Body of pancreas (tissue), 4 donors: ENCODE results near the gene AKT1S1. TPM values are rescaled to one million over a fixed set of nuclear protein-coding genes. Genes with fewer than 3 reads are reported as not detected.

Source experiments
- ATAC-seq: fragments of 150-250 bp; one replicate; pipeline ENCODE4 v1.9.1; 2016
- DNase-seq, 4 donors: peaks; one replicate each; pipeline ENCODE4 v3.0.0-alpha.2; 2019
- H3K27ac ChIP-seq, 4 donors: fragments of 200-600 bp; sonication (generic); 1 replicate in 3 of 4; 2 replicates in 1 of 4; pipeline versions ENCODE4 v1.5.1 to v1.6.1; 2016 to 2019; ENCODE audit warnings: mild to moderate bottlenecking in 1 of 4, mixed read lengths in 1 of 4, moderate library complexity in 1 of 4
- H3K27me3 ChIP-seq, 2 donors: fragments of 200-600 bp; sonication (generic); one replicate each; pipeline ENCODE4 v1.6.0; 2016; ENCODE audit warnings: mild to moderate bottlenecking in 1 of 2
- H3K36me3 ChIP-seq, 2 donors: fragments of 200-600 bp; sonication (generic); replicated peaks in 1 of 2; 2 replicates each; pipeline ENCODE4 v1.5.1; 2016; ENCODE audit warnings: low read depth in 2 of 2; ENCODE audit not compliant: insufficient read depth in 1 of 2
- H3K4me1 ChIP-seq: fragments of 200-600 bp; sonication (generic); one replicate; pipeline ENCODE4 v1.6.0; 2016
- H3K4me3 ChIP-seq, 2 donors: fragments of 200-600 bp; sonication (generic); 1 replicate in 1 of 2; 2 replicates in 1 of 2; pipeline ENCODE4 v1.5.1; 2016 to 2019
- H3K9me3 ChIP-seq, 3 donors: fragments of 200-600 bp; sonication (generic); 1 replicate in 2 of 3; 2 replicates in 1 of 3; pipeline ENCODE4 v1.5.1; 2016
- POLR2A ChIP-seq, 3 donors: fragments of 450-650 bp; IDR thresholded peaks; one replicate each; pipeline ENCODE4 v1.6.1; 2016; ENCODE audit warnings: antibody characterized with exemption in 3 of 3, mild to moderate bottlenecking in 2 of 3
- WGBS, 2 donors: methylation state at CpG; one replicate each; pipeline ENCODE4 v1.1.5; 2017; 5-methylcytosine and 5-hydroxymethylcytosine counted together
- intact Hi-C: fragments of 100-400 bp; cut with DNase I; formaldehyde crosslinking; loops from one replicate; pipeline ENCODE4 v1.15.1; 2023
- total RNA-seq, 2 donors: library from RNA; depleted of rRNA; stranded (reverse); fragments of >200 nt; gene quantifications; one replicate each; pipeline ENCODE4 v1.1.0, GENCODE V29; 2016
- TF ChIP-seq, protein P1 (sequence below), 7 experiments: fragments of 450-650 bp in 4 of 7; fragments of 200-600 bp in 3 of 7; sonication (generic) in 3 of 7; IDR thresholded peaks; one replicate each; pipeline ENCODE4 v1.5.1; 2016 to 2019; ENCODE audit warnings: antibody characterized with exemption in 7 of 7

AKT1S1 gene
- total RNA-seq, 2 donors from 2014 or later: 7.5 to 20.1 TPM

DNA sequence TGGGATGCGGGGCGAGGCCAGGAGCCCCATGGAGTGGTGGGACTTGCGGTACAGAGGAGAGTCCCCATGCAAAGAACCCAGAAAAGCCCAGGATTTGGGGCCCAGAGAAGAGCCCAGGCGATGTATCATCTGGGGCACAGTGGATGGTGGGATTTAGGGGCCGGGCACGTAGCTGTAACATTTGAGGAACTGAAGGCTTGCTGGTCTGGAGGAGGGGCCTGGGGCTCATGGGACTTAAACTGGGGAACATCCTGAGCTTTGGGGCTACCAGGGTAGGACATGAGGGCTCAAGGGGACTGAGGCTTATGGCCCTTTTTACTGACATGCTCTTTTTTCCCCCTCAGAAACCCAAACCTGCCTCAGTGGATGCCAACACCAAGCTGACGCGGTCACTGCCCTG lies 45.6 kb downstream of the AKT1S1 start:
- TF ChIP-seq, protein P1, sequence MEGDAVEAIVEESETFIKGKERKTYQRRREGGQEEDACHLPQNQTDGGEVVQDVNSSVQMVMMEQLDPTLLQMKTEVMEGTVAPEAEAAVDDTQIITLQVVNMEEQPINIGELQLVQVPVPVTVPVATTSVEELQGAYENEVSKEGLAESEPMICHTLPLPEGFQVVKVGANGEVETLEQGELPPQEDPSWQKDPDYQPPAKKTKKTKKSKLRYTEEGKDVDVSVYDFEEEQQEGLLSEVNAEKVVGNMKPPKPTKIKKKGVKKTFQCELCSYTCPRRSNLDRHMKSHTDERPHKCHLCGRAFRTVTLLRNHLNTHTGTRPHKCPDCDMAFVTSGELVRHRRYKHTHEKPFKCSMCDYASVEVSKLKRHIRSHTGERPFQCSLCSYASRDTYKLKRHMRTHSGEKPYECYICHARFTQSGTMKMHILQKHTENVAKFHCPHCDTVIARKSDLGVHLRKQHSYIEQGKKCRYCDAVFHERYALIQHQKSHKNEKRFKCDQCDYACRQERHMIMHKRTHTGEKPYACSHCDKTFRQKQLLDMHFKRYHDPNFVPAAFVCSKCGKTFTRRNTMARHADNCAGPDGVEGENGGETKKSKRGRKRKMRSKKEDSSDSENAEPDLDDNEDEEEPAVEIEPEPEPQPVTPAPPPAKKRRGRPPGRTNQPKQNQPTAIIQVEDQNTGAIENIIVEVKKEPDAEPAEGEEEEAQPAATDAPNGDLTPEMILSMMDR (IDR thresholded peaks at IDR 0.05): no peak
- no peak for TF ChIP-seq POLR2A (IDR thresholded peaks at IDR 0.05)
- no peaks in the 10 kb centered on the region for H3K27me3 ChIP-seq
- intact Hi-C loops: no loop called here
- no peaks in the 10 kb centered on the region for H3K4me1 ChIP-seq
- no peak overlapping the region for H3K27ac ChIP-seq
- ATAC-seq (no peak), DNase-seq (no peak)
- no peaks in the 10 kb centered on the region for H3K9me3 ChIP-seq
- peaks cover 0 to 21% of the 10 kb centered on the region in 2 donors for H3K36me3 ChIP-seq
- no peak overlapping the region for H3K4me3 ChIP-seq
- WGBS, 2 donors: 92 to 94% methylated on average over 6 to 8 of the region's 8 CpGs

DNA sequence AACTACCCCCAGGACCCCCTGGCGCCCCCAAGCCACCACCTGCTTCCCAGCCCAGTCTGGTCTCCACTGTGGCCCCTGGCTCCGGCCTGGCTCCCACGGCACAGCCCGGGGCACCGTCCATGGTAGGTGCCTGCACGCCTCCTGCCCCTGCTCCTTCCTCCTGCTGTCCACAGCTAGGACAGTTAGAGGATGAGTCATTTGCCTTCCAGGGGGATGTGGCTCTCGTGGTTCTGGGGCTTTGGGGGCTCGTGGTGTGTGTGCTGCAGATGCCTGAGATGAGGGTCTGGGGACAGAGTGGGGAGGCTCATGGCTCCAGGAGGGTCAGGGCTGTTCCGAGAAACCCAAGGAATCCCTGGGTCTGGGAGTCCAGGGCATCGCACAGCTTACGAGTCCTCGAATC lies 46.4 kb downstream of the AKT1S1 start:
- Histone ChIP-seq H3K36me3 (peaks cover 0 to 21% of the 10 kb centered on the region in 2 donors), H3K27me3 (no peaks in the 10 kb centered on the region), H3K4me3 (no peak overlapping the region), H3K4me1 (peaks cover 4% of the 10 kb centered on the region), H3K9me3 (no peaks in the 10 kb centered on the region), H3K27ac (no peak overlapping the region)
- 87 to 97% methylated on average over 6 to 8 of the region's 12 CpGs for WGBS, 2 donors
- intact Hi-C loops: no loop called here
- DNase-seq: no peak
- TF ChIP-seq, protein P1 (IDR thresholded peaks at IDR 0.05): no peak
- no peak for TF ChIP-seq POLR2A (IDR thresholded peaks at IDR 0.05)
- no peak for ATAC-seq

DNA sequence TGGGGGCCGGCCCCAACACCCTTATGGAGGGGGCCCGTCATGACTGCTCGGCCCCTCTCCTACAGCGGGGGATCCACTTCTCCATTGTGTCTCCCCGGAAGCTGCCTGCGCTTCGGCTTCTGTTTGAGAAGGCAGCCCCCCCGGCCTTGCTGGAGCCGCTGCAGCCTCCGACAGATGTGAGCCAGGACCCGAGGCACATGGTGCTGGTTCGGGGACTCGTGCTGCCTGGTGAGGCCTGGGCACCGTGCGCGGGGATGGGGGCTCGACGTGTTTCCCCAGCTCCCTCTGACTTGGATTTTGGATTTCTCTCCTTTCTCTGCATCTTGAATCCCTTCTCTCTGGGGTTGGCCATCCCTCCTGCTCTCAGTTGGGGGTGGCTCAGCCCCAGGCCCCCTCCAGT lies 47.4 kb downstream of the AKT1S1 start:
- WGBS, 2 donors: 89 to 95% methylated on average over 9 to 18 of the region's 18 CpGs
- TF ChIP-seq, protein P1 (IDR thresholded peaks at IDR 0.05): no peak
- TF ChIP-seq POLR2A (IDR thresholded peaks at IDR 0.05): no peak

DNA sequence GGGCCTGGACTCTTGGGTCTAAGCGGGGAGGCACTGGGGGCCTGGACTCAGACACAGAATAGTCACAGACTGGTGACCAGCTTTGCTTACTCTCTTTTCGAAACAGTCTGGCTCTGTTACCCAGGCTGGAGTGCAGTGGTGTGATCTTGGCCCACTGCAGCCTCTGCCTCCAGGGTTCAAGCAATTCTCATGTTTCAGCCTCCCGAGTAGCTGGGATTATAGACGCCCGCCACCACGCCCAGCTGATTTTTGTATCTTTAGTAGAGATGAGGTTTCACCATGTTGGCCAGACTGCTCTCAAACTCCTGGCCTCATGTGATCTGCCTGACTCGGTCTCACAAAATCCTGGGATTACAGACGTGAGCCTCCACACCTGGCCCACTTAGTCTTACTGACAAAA lies 48.0 kb downstream of the AKT1S1 start:
- H3K9me3 ChIP-seq: no peaks in the 10 kb centered on the region
- H3K4me1 ChIP-seq: peaks cover 8% of the 10 kb centered on the region
- H3K36me3 ChIP-seq: peaks cover 0 to 17% of the 10 kb centered on the region in 2 donors
- TF ChIP-seq POLR2A (IDR thresholded peaks at IDR 0.05): no peak
- TF ChIP-seq, protein P1 (IDR thresholded peaks at IDR 0.05): no peak
- DNase-seq (no peak), ATAC-seq (no peak)
- no peak overlapping the region for H3K27ac ChIP-seq
- 95% methylated on average over 8 of the region's 8 CpGs; no CpG with 5 or more reads in 1 of the 2 donors for WGBS, 2 donors
- intact Hi-C loops: no loop called here
- no peak overlapping the region for H3K4me3 ChIP-seq
- H3K27me3 ChIP-seq: no peaks in the 10 kb centered on the region

More for the DNA sequence above, 47.4 kb downstream of the AKT1S1 start:
- peaks cover 8% of the 10 kb centered on the region for H3K4me1 ChIP-seq
- H3K27me3 ChIP-seq: no peaks in the 10 kb centered on the region
- no peak overlapping the region for H3K27ac ChIP-seq
- H3K4me3 ChIP-seq: no peak overlapping the region
- intact Hi-C loops: no loop called here
- peaks cover 0 to 20% of the 10 kb centered on the region in 2 donors for H3K36me3 ChIP-seq
- ATAC-seq (no peak), DNase-seq (no peak)
- H3K9me3 ChIP-seq: no peaks in the 10 kb centered on the region

DNA sequence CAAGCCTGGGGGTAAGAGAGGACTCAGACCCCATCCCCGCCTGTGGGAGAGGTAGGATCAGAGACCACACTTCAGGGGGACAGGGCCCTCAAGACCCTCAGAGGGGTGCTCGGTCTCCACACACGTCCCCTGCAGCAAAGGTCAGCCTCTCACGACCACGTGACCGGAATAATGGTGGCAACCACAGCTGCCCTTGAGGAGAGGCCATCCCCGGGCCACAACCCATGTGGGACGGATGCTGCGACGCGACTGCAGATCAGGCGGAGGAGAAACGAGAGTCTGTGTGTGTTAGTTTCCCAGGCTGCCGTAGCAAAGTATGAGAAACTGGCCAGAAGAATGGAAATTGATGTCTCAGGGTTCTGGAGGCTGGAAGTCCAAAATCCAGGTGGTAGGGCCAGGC lies 50.1 kb downstream of the AKT1S1 start:
- Histone ChIP-seq H3K27me3 (no peaks in the 10 kb centered on the region), H3K4me3 (no peak overlapping the region), H3K4me1 (peaks cover 8% of the 10 kb centered on the region), H3K9me3 (no peaks in the 10 kb centered on the region), H3K27ac (no peak overlapping the region), H3K36me3 (peaks cover 4 to 7% of the 10 kb centered on the region in 2 donors)
- intact Hi-C loops: no loop called here
- DNase-seq: no peak
- no peak for TF ChIP-seq POLR2A (IDR thresholded peaks at IDR 0.05)
- TF ChIP-seq, protein P1 (IDR thresholded peaks at IDR 0.05): no peak
- WGBS, 2 donors: 88 to 100% methylated on average over 1 to 14 of the region's 14 CpGs
- no peak for ATAC-seq
